GM19025 (cell line): ENCODE results near the gene HMBS.
"Not testable (repeated sequence)": the region's sequence is repeated elsewhere in the genome, so short reads cannot be mapped to it uniquely, and the experiment has no call there.

Source experiments
- ATAC-seq: cut with Tn5 transposase; IDR thresholded peaks from one replicate; pipeline ENCODE4 v1.9.1; 2021; ENCODE audit warnings: mild to moderate bottlenecking, low read depth, moderate library complexity; ENCODE audit not compliant: unreplicated experiment

HMBS gene

GRCh38 chr11:119117004-119117706, 32.5 kb downstream of the HMBS start:
- ATAC-seq, result no peak

- ATAC-seq, result no peak
These were observed 33.5 kb downstream of the HMBS start for GRCh38 chr11:119118227-119118626.

GRCh38 chr11:119118946-119119345, 34.3 kb downstream of the HMBS start:
- ATAC-seq, result no peak

- no peak for ATAC-seq
These were observed 35.9 kb downstream of the HMBS start for GRCh38 chr11:119120639-119121007.

- ATAC-seq, result peak; percentile 96
These were observed 36.5 kb downstream of the HMBS start, which contains the start of gene HINFP for GRCh38 chr11:119121008-119121810. HINFP (plus strand) TSS chr11:119121580; CDS start chr11:119126945, 5,365 bp downstream.

- ATAC-seq, result no peak
These were observed 37.1 kb downstream of the HMBS start for GRCh38 chr11:119121811-119122124.

- ATAC-seq, result no peak
These were observed 41.1 kb downstream of the HMBS start for GRCh38 chr11:119125821-119126220.

GRCh38 chr11:119126675-119127268, 42.1 kb downstream of the HMBS start:
- ATAC-seq, result no peak

- ATAC-seq, result no peak
These were observed 46.0 kb downstream of the HMBS start for GRCh38 chr11:119130662-119131061.

GRCh38 chr11:119134389-119134978, 49.8 kb downstream of the HMBS start:
- no peak for ATAC-seq

- ATAC-seq, result not testable (repeated sequence)
These were observed 54.6 kb downstream of the HMBS start for GRCh38 chr11:119139276-119139675.
